Activated T-cell treated with anti-CD3 and anti-CD28 coated beads, Interleukin-2, amount 50 U/mL, for 4 hours (primary cell): ENCODE results near the gene YTHDC2. TPM values are rescaled to one million over a fixed set of nuclear protein-coding genes. Genes with fewer than 3 reads are reported as not detected.

Experiments
- total RNA-seq, 3 donors: library from RNA; stranded (reverse); gene quantifications; one replicate each; pipeline ENCODE4 v1.2.1, GENCODE V29; 2021

Gene YTHDC2
- total RNA-seq, 3 donors from 2014 or later, result 22.7 to 25.4 (median 23.9) TPM

Other genes starting within 250 kb of the YTHDC2 start
- not detected for gene TSSK1B, start 78.7 kb upstream of the YTHDC2 start, total RNA-seq
- gene MCC, start 25.2 kb upstream of the YTHDC2 start, total RNA-seq, result 1 to 10 TPM; 1.2 to 2.9 (median 2.5) TPM